Stimulated activated CD8-positive, alpha-beta memory T cell treated with anti-CD3 and anti-CD28 coated beads, Interleukin-7, amount 100 ng/mL, for 1 hour (primary cell): ENCODE measurements around the gene PRIM2.
"Not testable (repeated sequence)": the region's sequence is repeated elsewhere in the genome, so short reads cannot be mapped to it uniquely, and the experiment has no call there.

ENCODE experiments used
- DNase-seq, 2 donors: peaks; one replicate each; pipeline ENCODE4 v3.0.0-alpha.2; 2020; ENCODE audit warnings: low read depth in 2 of 2

PRIM2 gene

DNA sequence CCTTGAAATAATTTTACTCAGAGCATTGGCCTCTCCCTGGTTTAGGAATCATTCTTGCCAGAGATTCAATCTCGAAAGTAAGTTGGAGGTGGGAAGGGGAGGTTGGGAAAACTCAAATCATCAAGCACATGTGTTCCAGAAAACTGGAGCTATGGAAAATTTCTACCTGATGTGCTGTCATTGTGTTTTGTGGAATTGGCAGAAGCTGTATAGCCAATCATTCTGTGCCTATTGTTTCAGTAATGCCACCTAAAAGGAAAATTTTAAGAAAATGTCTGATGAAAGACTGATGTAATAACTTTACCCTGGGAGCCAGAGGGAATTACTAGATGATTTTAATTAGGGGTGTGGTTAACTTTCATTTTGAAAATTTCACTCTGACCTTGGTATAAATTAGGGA, 187.8 kb downstream of the PRIM2 start:
- DNase-seq = not testable (repeated sequence)

GRCh38 chr6:57510390-57510789, 193.0 kb downstream of the PRIM2 start:
- not testable (repeated sequence) for DNase-seq

DNA sequence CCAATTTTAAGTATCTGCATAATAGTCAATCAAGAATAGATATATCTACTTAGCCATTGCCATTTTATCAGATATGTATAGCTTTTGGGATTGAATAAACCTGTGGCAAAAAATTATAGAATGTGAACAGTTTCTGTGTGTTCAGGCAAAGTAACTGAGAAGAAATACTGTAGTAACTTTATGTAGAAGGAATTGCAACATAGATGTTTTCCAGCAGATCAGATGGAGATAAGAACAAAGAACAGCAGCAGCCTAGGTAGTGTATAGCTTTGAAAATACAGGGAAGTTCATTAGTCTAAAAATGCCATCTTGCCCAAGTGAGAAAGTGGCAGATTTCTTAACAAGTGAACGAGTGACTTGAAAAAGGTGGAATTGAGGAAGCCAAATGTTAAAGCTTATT, 197.7 kb downstream of the PRIM2 start:
- DNase-seq = not testable (repeated sequence)

DNA sequence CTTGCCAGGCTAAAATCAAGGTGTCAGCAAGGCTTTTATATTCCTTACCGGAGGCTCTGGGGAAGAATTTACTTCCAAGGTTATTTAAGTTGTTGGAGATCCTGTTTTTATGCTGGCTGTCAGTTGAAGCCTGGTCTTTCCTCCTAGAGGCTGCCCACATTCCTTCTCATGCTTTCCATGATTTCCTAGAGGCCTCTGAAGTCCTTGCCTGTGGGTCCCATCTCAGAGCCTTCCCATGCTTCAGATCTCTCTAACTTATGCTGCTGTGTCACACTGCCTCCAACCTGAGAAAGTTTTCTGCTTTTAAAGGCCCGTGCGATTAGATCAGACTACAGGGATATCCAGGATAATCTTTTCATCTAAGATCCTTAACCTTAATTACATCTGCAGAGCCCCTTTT, 198.4 kb downstream of the PRIM2 start:
- DNase-seq = not testable (repeated sequence)

- not testable (repeated sequence) for DNase-seq
Measured at GRCh38 chr6:57516776-57517175, 199.3 kb downstream of the PRIM2 start.

DNA sequence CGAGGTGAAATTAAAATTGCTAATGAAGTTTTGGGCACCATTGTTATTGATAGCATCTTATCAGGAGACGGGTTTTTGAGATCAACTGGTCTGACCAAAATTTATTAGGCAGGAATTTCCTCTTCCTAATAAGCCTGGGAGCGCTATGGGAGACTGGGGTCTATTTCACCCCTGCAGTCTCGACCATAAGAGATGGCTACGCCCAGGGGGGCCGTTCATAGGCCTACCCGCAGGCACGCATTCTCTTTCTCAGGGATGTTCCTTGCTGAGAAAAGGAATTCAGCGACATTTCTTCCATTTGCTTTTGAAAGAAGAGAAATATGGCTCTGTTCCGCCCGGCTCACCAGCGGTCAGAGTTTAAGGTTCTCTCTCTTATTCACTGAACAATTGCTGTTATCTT, 201.8 kb downstream of the PRIM2 start:
- DNase-seq = not testable (repeated sequence)

DNA sequence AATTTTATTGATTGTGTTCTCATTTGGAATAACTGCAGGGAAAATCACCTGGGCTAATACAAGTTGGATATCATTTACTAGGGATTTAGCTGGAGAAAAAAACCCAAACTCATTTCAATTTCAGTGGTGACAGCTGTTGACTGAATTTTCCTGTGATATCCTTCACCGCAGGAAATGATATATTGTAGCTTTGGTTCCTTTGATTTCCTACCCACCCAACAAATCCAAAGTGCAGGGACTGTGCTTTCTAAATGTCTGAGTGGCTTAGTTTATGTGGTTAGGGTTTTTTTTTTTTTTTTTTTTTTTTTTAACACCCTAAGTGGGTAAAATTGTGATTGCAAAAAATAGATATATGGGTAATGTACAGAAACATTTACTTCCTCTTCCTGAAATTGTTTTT, 203.7 kb downstream of the PRIM2 start:
- not testable (repeated sequence) for DNase-seq

- DNase-seq = not testable (repeated sequence)
Measured at GRCh38 chr6:57523221-57523620, 205.8 kb downstream of the PRIM2 start.

DNA sequence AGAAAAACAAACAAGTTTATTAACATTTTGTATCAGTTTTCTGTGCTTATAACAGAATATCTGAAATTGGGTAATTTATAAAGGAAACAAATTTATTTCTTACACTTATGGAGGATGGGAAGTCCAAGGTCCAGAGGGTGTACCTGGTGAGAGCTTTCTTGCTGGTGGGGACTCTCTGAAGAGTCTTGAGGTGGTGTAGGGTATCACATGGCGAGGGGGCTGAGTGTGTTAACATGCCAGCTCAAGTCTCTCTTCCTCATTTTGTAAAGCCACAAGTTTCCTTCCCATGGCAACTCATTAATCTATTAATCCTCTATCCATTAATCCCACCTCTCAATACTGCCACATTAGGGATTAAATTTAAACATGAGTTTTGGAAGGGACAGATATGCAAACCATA, 212.3 kb downstream of the PRIM2 start:
- not testable (repeated sequence) for DNase-seq

GRCh38 chr6:57532660-57533059, 215.2 kb downstream of the PRIM2 start:
- not testable (repeated sequence) for DNase-seq

GRCh38 chr6:57535121-57535520, 217.7 kb downstream of the PRIM2 start:
- not testable (repeated sequence) for DNase-seq

- not testable (repeated sequence) for DNase-seq
Measured at GRCh38 chr6:57535994-57536393, 218.6 kb downstream of the PRIM2 start.

GRCh38 chr6:57537916-57538315, 220.5 kb downstream of the PRIM2 start:
- DNase-seq = not testable (repeated sequence)

DNA sequence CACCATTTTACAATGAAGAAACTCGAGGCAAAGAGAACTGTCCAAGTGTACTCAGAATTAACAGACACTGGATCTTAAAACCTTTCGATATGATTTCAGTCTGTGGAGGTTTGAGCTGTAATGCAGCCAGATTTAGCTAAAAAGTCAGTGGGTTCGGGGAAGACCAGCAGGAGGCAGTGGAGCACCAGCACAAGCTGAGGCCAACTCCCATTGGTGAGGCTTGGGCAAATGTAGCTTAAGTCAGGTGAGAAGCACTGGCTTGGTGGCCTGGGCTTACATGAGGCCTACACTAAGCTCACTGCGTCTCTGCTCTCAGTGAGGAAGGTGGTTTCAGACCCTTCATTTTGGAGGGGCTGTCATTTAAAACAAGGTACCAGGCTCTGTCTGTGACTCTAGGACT, 234.5 kb downstream of the PRIM2 start:
- DNase-seq = not testable (repeated sequence)

- not testable (repeated sequence) for DNase-seq
Measured at GRCh38 chr6:57557855-57558254, 240.4 kb downstream of the PRIM2 start.

- not testable (repeated sequence) for DNase-seq
Measured at GRCh38 chr6:57559170-57559569, 241.7 kb downstream of the PRIM2 start.

DNA sequence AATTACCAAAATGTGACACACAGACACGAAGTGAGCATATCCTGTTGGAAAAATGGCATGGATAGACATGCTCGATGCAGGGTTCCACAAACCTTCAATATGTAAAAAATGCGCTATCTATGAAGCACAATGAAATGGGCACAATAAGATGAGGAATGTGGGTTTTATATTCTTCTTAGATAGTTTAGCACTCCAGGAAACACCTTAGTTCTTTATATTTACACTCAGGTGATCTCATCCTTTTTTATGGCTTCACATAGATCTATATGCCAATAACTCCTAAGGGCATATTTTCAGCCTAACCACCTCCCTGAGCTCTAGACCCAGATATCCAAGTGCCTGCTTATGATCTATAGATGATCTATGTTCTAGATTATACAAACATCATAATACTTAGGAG, 244.8 kb downstream of the PRIM2 start:
- DNase-seq = not testable (repeated sequence)

DNA sequence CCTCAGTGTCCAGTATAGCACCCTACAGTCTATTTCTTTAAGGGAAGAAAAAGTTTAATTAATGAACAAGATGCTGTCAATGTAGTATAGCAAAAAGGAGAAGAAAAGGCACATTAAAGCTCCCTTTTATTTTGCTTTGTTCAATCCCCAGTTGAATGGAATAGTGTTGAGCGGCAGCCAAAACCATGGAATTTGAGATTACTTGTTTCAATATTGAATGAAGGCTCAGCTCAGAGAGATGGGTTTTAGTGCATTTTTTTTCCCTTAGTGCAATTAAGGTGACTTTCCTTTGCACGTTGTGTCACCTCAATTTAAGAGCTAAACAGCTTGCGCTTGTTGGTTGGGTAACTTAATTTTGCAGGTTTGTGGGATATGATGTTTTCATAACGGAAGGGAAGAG, 254.7 kb downstream of the PRIM2 start:
- DNase-seq = not testable (repeated sequence)

DNA sequence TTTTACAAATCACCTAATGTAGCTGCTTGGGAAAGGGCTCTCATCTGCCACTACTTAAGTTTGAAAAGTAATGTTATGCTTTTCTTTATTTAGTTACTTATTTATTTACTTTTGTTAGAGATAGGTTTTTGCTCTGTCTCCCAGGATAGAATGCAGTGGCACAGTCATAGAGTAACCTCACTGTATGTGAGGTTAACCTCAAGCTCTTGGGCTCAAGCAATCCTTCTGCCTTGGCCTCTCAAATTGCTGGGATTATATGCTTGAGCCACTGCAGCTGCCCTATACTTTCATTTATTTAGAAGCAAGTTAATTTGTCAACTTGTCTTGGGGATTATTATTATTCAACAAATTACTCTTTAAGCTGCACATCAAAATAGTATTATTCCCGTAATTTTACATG, 255.4 kb downstream of the PRIM2 start:
- DNase-seq = not testable (repeated sequence)

- DNase-seq = not testable (repeated sequence)
Measured at GRCh38 chr6:57577023-57577422, 259.6 kb downstream of the PRIM2 start.

DNA sequence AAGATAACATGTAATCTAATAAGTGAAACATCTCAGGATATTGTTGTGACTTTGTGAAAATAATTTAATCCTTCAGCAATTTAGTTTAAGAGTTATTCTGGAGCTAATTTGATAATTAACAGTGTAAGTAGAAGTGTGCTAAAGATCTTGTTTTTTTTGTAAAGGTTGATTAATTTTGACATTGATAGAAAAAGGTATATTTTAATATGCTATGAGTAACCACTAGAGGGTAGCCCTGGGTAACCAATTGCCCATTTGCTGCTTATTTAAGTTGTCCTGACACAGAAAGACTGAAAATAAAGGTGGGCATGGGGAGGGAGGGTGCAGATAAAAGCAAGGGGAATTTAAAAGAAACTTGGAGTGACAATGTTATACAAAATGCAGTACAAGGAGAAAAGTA, 262.1 kb downstream of the PRIM2 start:
- DNase-seq = not testable (repeated sequence)

GRCh38 chr6:57581586-57581985, 264.2 kb downstream of the PRIM2 start:
- not testable (repeated sequence) for DNase-seq

DNA sequence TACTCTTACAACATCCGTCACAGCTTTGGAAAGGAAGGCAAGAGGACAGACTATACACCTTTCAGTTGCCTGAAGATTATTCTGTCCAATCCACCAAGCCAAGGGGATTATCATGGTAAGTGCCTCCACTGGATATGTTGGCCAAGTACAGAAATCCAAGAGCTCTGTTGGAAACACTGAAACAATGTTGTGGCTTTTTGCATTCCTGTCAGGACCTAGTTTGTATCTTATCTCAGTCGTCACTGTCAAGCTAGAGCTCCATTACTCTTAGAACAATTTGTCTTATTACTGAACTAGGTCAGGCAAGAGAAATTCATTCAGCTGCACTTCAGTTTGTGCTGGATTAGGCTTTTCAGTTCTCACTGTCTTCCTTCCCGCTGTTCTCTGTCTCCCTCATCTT, 283.7 kb downstream of the PRIM2 start:
- not testable (repeated sequence) for DNase-seq

DNA sequence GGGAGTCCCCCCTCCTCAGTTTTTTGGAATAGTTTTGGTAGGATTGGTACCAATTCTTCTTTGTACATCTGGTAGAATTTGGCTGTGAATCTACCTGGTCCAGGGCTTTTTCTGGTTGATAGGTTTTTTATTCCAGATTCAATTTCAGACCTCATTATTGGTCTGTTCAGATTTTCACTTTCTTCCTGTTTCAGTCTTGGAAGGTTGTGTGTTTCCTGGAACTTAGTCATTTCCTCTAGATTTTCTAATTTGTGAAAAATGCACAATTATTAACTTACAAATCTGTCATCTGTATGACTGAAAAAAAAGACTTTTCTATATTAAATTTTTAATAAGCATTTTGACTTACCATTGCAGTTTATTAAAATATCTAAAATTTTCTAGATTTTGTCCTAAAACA, 287.9 kb downstream of the PRIM2 start:
- not testable (repeated sequence) for DNase-seq
